ENCODE data around the gene KLC1.

DNA sequence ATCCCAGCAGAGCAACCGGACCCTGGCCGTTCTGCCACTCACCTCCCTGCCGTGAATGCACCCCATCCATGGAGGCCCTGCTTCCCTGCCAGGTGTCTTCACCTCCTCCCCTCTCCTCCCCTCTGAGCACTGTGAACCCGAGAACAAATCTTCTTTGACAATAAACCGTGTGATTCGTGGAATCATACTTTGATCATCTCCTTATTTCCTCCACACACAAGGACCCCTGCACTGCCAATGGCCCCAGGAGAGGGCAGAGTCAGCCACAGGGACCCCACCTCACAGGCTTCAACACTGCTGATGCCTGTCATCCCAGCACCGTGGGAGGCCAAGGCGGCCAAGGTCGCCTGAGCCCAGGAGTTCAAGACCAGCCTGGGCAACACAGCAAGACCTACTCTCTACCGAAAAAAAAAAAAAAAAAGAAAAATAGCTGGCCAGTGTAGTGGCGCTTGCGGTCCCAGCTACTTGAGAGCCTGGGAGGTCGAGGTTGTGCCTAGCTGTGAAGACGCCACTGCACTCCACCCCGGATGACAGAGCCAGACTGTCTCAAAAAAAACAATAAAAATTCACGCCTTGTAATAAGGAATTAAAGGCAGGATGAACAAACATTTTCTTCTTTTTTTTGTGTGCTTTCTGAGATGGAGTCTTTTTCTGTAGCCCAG lies 85.2 kb downstream of the KLC1 start:
- TF ChIP-seq CTCF (IDR thresholded peaks at IDR 0.05) (no peak), POLR2A (IDR thresholded peaks at IDR 0.05) (no peak)
